GM12878 (cell line): ENCODE data around the gene PLXNA4. TPM values are rescaled to one million over a fixed set of nuclear protein-coding genes. Genes with fewer than 3 reads are reported as not detected.

Source experiments
- ATAC-seq: fragments of 200-7000 bp; cut with Tn5 transposase; 3 replicates; pipeline ENCODE4 v1.9.1; 2020; ENCODE audit warnings: mild to moderate bottlenecking, moderate library complexity
- BruUV-seq: library from RNA; stranded (reverse); fragments of 400-500 nt; replicated peaks from 2 replicates; lab custom pipeline; 2021; lab: Mats Ljungman, UMichigan
- CTCF ChIA-PET: fragments of 300-600 bp; sonication (Branson Sonifier 250); formaldehyde crosslinking; extraction: SDS; loops from one replicate; lab custom pipeline; 2021; ENCODE audit warnings: inconsistent platforms; lab: Yijun Ruan, JAX
- POLR2A ChIA-PET: fragments of 350-600 bp; formaldehyde crosslinking; extraction: SDS; loops from one replicate; lab custom pipeline; 2021; ENCODE audit warnings: inconsistent platforms; lab: Charles Lee
- RAD21 ChIA-PET: fragments of 300-600 bp; sonication (Branson Sonifier 250); formaldehyde crosslinking; loops from one replicate; lab custom pipeline; 2023; ENCODE audit warnings: antibody characterized with exemption; ENCODE audit not compliant: unreplicated experiment; lab: Charles Lee
- SMC1A ChIA-PET: fragments of 300-600 bp; sonication (Branson Sonifier 250); formaldehyde crosslinking; loops from one replicate; lab custom pipeline; 2023; ENCODE audit not compliant: unreplicated experiment, uncharacterized antibody; lab: Charles Lee
- DNase-seq: peaks from one replicate; pipeline ENCODE4 v3.0.0-alpha.2; 2011; ENCODE audit warnings: low read depth, low spot score
- FAIRE-seq: peaks from 3 replicates; lab custom pipeline; 2011; peaks lifted over from hg19 to GRCh38; lab: Jason Lieb, UNC
- H2AFZ ChIP-seq: 2 replicates; pipeline ENCODE4 v1.6.0; 2011; ENCODE audit warnings: low read depth, low read length, control low read depth; ENCODE audit not compliant: control insufficient read depth
- H3K27ac ChIP-seq: 2 replicates; pipeline ENCODE4 v1.5.1; 2011; ENCODE audit warnings: control low read depth; ENCODE audit not compliant: control insufficient read depth, insufficient read depth
- H3K27me3 ChIP-seq, 2 experiments: replicated peaks in 1 of 2; 2 replicates each; pipeline versions ENCODE4 v1.6.0 to v1.6.1; 2011; ENCODE audit warnings: low read length in 1 of 2; ENCODE audit not compliant: control insufficient read depth in 2 of 2, insufficient read depth in 2 of 2
- H3K36me3 ChIP-seq, 2 experiments: 2 replicates each; pipeline ENCODE4 v1.5.1; 2011; ENCODE audit warnings: low read length in 1 of 2; ENCODE audit not compliant: control insufficient read depth in 2 of 2, insufficient read depth in 2 of 2
- H3K4me1 ChIP-seq: 2 replicates; pipeline ENCODE4 v1.6.1; 2011; ENCODE audit warnings: mild to moderate bottlenecking, low read length, moderate library complexity, mixed read lengths; ENCODE audit not compliant: control insufficient read depth, insufficient read depth
- H3K4me2 ChIP-seq: 2 replicates; pipeline ENCODE4 v1.6.0; 2011; ENCODE audit warnings: control low read depth; ENCODE audit not compliant: control insufficient read depth, insufficient read depth
- H3K4me3 ChIP-seq: fragments of 200-600 bp; sonication (generic); 2 replicates; pipeline ENCODE4 v1.5.1; 2016
- H3K79me2 ChIP-seq: 2 replicates; pipeline ENCODE4 v1.6.0; 2011; ENCODE audit warnings: low read length; ENCODE audit not compliant: control insufficient read depth, insufficient read depth
- H3K9ac ChIP-seq: 2 replicates; pipeline ENCODE4 v1.8.0; 2011; ENCODE audit warnings: low read length, control low read depth, mixed read lengths; ENCODE audit not compliant: control insufficient read depth, insufficient read depth
- H3K9me3 ChIP-seq: replicated peaks from 3 replicates; pipeline ENCODE4 v1.5.1; 2011; ENCODE audit warnings: mild to moderate bottlenecking, low read length; ENCODE audit not compliant: control insufficient read depth, insufficient read depth
- H4K20me1 ChIP-seq: 2 replicates; pipeline ENCODE4 v1.6.0; 2011; ENCODE audit not compliant: control insufficient read depth, insufficient read depth
- BACH1 ChIP-seq: fragments of 450-650 bp; IDR thresholded peaks from 2 replicates; pipeline ENCODE4 v1.6.1; 2017; ENCODE audit warnings: mild to moderate bottlenecking, borderline replicate concordance
- CBFB ChIP-seq: IDR thresholded peaks from 2 replicates; pipeline ENCODE4 v1.6.1; 2016; ENCODE audit warnings: antibody characterized with exemption, low read depth
- CHD1 ChIP-seq: IDR thresholded peaks from 2 replicates; pipeline ENCODE4 v1.6.1; 2012; ENCODE audit warnings: low read depth, low read length, improper control_type of control experiment
- DPF2 ChIP-seq: fragments of 450-650 bp; IDR thresholded peaks from 2 replicates; pipeline ENCODE4 v1.6.1; 2017; ENCODE audit warnings: mild to moderate bottlenecking
- ELK1 ChIP-seq: IDR thresholded peaks from 2 replicates; pipeline ENCODE4 v1.6.1; 2012; ENCODE audit warnings: low read depth, low read length, improper control_type of control experiment
- HCFC1 ChIP-seq: fragments of 150-350 bp; IDR thresholded peaks from 2 replicates; pipeline ENCODE4 v1.6.1; 2014; ENCODE audit warnings: low read length
- MTA3 ChIP-seq: IDR thresholded peaks from 2 replicates; pipeline ENCODE4 v1.6.1; 2012; ENCODE audit warnings: low read length, inconsistent platforms, borderline replicate concordance
- NBN ChIP-seq: fragments of 450-650 bp; IDR thresholded peaks from 2 replicates; pipeline ENCODE4 v1.6.1; 2016
- NRF1 ChIP-seq: conservative IDR thresholded peaks from 2 replicates; pipeline ENCODE4 v1.6.1; 2011; ENCODE audit warnings: mild to moderate bottlenecking, low read depth, low read length, improper control_type of control experiment
- POLR2AphosphoS2 ChIP-seq: IDR thresholded peaks from 2 replicates; pipeline ENCODE4 v1.6.1; 2011; ENCODE audit warnings: low read depth, mild to moderate bottlenecking, low read length, improper control_type of control experiment, moderate library complexity
- POU2F2 ChIP-seq: IDR thresholded peaks from 3 replicates; pipeline ENCODE4 v1.6.1; 2011; ENCODE audit warnings: low read depth, mild to moderate bottlenecking, low read length, borderline replicate concordance
- RBBP5 ChIP-seq: fragments of 200-600 bp; sonication (generic); conservative IDR thresholded peaks from 2 replicates; pipeline ENCODE4 v1.6.1; 2016
- TARDBP ChIP-seq: IDR thresholded peaks from 2 replicates; pipeline ENCODE4 v1.6.1; 2016; ENCODE audit warnings: borderline replicate concordance
- TCF3 ChIP-seq: IDR thresholded peaks from 2 replicates; pipeline ENCODE4 v1.6.1; 2012; ENCODE audit warnings: low read depth, mild to moderate bottlenecking, low read length, borderline replicate concordance; ENCODE audit not compliant: insufficient read depth
- WRNIP1 ChIP-seq: IDR thresholded peaks from 2 replicates; pipeline ENCODE4 v1.6.1; 2011; ENCODE audit warnings: low read depth, low read length, improper control_type of control experiment, borderline replicate concordance
- ZNF274 ChIP-seq: IDR thresholded peaks from one replicate; pipeline ENCODE4 v1.8.0; 2011; ENCODE audit not compliant: insufficient read length, insufficient read depth
- in situ Hi-C: fragments of 300-500 bp; cut with MboI; formaldehyde crosslinking; loops from 9 replicates; pipeline ENCODE4 v1.14.3; 2018; ENCODE audit warnings: mixed read lengths
- intact Hi-C: fragments of 100-400 bp; cut with micrococcal nuclease; formaldehyde crosslinking; loops from one replicate; pipeline ENCODE4 v1.14.2; 2022; ENCODE audit not compliant: unreplicated experiment
- polyA plus RNA-seq, 11 experiments: library from polyadenylated mRNA; depleted of rRNA in 4 of 11; unstranded in 6 of 11; stranded (reverse) in 5 of 11; fragments of >200 nt; fragmentation: Nextera tagmentation in 4 of 11; fragmentation: Illumina TruSeq in 1 of 11; extraction: Ambion mirVana in 4 of 11; extraction: Trizol in 1 of 11; gene quantifications; 1 replicate in 1 of 11; 2 replicates in 10 of 11; pipeline versions ENCODE4 v1.2.1 to v1.2.3, GENCODE V29; 2011 to 2016; ENCODE audit warnings: inconsistent platforms in 2 of 11, missing spikeins in 2 of 11, low read depth in 1 of 11
- total RNA-seq, 4 experiments: library from RNA; depleted of rRNA in 3 of 4; stranded (reverse); fragments of >200 nt in 3 of 4; fragmentation: Illumina TruSeq in 1 of 4; extraction: Trizol in 1 of 4; gene quantifications; 2 replicates each; pipeline versions ENCODE4 v1.2.1 to v1.2.3, GENCODE V29; 2013 to 2021

PLXNA4 gene
- total and polyA plus RNA-seq, 10 of the 15 experiments (the other 5 are each of a cell fraction or from before 2014, with no cell fraction given), result 0.03 TPM; not detected in 9

- ChIA-PET CTCF (no interaction called here), RAD21 (no interaction called here), POLR2A (no interaction called here), SMC1A (no interaction called here)
- FAIRE-seq (no peak), DNase-seq (no peak), ATAC-seq (no peak)
- Histone ChIP-seq H3K27ac (no peak overlapping the region), H3K9me3 (no peaks in the 10 kb centered on the region; the same call in 2 of the 3 replicates), H2AFZ (no peak overlapping the region), H3K4me1 (no peaks in the 10 kb centered on the region), H3K79me2 (no peaks in the 10 kb centered on the region), H3K4me2 (no peak overlapping the region), H4K20me1 (no peaks in the 10 kb centered on the region), H3K36me3 (no peaks in the 10 kb centered on the region), H3K9ac (no peak overlapping the region), H3K4me3 (no peak overlapping the region), H3K27me3 (no peaks in the 10 kb centered on the region)
- in situ Hi-C loops (no loop called here), intact Hi-C loops (no loop called here)
- TF ChIP-seq ELK1 (no peak), TCF3 (no peak), TARDBP (no peak), WRNIP1 (no peak), CBFB (no peak), POU2F2 (no peak), HCFC1 (no peak), BACH1 (no peak), NRF1 (no peak), DPF2 (no peak), CHD1 (no peak), POLR2AphosphoS2 (no peak), ZNF274 (no peak), NBN (no peak), MTA3 (no peak), RBBP5 (no peak)
- no TSS peak for BruUV-seq
Measured at GRCh38 chr7:132189881-132190280, 386.4 kb downstream of the PLXNA4 start.
